Subcutaneous adipose tissue (tissue), 4 donors: ENCODE data around the gene GLIPR2. TPM values are rescaled to one million over a fixed set of nuclear protein-coding genes. Genes with fewer than 3 reads are reported as not detected.

Source experiments
- total RNA-seq, 4 donors: library from RNA; depleted of rRNA; stranded (reverse); fragments of >200 nt; gene quantifications; one replicate each; pipeline ENCODE4 v1.1.0, GENCODE V29; 2016
- TF ChIP-seq, protein P1 (sequence below): fragments of 450-650 bp; IDR thresholded peaks from one replicate; pipeline ENCODE4 v1.5.1; 2016; ENCODE audit warnings: low read depth, mild to moderate bottlenecking, control low read depth, antibody characterized with exemption, moderate library complexity

Gene GLIPR2
- total RNA-seq, 4 donors from 2014 or later = 15.5 to 86.4 (median 40.7) TPM

GRCh38 chr9:36163049-36163785 lies 26.7 kb downstream of the GLIPR2 start:
- TF ChIP-seq, protein P1, sequence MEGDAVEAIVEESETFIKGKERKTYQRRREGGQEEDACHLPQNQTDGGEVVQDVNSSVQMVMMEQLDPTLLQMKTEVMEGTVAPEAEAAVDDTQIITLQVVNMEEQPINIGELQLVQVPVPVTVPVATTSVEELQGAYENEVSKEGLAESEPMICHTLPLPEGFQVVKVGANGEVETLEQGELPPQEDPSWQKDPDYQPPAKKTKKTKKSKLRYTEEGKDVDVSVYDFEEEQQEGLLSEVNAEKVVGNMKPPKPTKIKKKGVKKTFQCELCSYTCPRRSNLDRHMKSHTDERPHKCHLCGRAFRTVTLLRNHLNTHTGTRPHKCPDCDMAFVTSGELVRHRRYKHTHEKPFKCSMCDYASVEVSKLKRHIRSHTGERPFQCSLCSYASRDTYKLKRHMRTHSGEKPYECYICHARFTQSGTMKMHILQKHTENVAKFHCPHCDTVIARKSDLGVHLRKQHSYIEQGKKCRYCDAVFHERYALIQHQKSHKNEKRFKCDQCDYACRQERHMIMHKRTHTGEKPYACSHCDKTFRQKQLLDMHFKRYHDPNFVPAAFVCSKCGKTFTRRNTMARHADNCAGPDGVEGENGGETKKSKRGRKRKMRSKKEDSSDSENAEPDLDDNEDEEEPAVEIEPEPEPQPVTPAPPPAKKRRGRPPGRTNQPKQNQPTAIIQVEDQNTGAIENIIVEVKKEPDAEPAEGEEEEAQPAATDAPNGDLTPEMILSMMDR = no peak

DNA sequence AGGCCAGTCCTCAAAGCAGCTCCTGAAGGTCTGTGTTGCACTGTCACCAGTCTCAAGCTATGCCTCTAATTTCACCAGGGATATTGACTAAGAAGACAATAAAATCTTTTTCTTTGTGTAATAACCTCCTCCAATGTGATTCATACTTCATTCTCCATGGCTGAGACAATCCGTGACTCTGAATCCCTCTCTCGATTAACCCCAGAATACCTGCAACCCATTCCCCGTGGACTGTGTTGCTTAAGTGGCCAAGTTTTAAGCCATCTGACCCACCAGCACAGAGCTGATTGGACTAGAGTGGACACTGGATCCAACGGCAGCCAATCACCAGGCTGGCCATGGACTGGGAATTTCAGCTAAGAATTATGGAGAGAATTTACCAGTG lies 27.2 kb downstream of the GLIPR2 start:
- TF ChIP-seq, protein P1 = no peak

DNA sequence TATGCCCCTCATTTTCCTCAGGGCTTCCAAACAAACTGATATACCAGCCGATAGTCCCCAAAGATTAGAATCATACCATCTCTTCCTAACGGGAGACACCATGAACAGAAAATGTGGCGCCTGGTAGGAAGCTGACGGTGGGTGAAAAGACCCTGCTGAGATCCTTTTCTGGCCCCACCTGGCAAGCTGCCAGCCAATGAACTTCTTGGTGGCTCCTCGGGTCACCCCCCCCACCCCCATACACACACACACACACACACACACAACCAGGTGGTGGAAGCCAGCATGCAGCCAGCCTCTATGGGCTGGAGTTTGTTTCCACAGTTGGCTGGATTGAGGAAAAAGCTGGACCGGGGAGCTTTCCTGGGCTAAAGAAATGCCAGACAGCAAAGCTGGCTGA lies 27.8 kb downstream of the GLIPR2 start:
- TF ChIP-seq, protein P1 = no peak

DNA sequence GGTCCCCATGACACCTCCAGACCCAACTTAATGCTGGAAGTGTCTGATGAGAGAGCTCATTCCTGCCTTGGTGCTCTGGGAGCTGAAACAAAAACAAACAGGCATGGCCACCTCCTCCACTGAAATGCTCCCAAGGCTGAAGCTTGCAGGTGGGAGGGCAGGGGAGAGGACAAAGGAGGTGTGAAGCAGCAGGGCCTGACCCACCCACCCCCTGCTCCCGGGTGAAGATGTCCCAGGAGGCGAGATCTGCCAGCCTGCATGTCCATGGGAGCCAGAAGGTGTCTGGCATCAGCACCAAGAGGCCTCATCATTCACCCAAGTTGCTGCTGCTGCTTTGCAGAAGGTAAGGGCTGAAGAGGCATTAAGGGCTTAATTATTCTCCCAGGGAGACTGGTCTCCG lies 28.5 kb downstream of the GLIPR2 start:
- TF ChIP-seq, protein P1 = no peak

DNA sequence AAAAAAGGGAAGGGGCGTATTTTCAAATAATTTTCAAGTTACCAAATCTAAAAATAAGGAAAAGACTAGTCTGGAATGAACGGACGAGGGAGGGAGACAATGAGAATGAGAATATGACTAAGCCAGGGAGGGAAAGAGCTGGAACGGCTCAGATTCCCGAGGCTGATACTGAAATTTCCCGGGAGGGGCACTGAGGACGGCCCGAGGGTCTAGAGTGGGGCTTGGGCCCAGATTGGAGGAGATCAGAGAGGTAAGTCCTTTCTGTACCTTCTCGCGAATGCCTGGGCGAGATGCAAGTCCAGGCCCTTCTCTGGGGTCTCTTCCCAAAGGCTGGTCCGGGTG lies 29.3 kb downstream of the GLIPR2 start:
- TF ChIP-seq, protein P1 = no peak

GRCh38 chr9:36166168-36166927 lies 29.8 kb downstream of the GLIPR2 start:
- TF ChIP-seq, protein P1 = no peak

GRCh38 chr9:36169166-36169565 lies 32.6 kb downstream of the GLIPR2 start, which contains the start of gene CCIN:
Gene CCIN (plus strand): TSS chr9:36169388. CDS start chr9:36169503, 115 bp downstream.
- TF ChIP-seq, protein P1 = no peak
